Measurements from ENCODE around the gene DENND1A. TPM values are rescaled to one million over a fixed set of nuclear protein-coding genes. Genes with fewer than 3 reads are reported as not detected.
A peak's percentile ranks its signal among the peaks of the same experiment; 100 is the strongest.
"Not testable (repeated sequence)": the region's sequence is repeated elsewhere in the genome, so short reads cannot be mapped to it uniquely, and the experiment has no call there.

DENND1A gene
- total RNA-seq, 1 donor from 2014 or later = 11.3 TPM

- no peak for DNase-seq
Observed at GRCh38 chr9:123948286-123948685, 18.4 kb upstream of the DENND1A start.

- DNase-seq = no peak
Observed at GRCh38 chr9:123947326-123947725, 17.4 kb upstream of the DENND1A start.

GRCh38 chr9:123946101-123946821 lies 16.3 kb upstream of the DENND1A start:
- DNase-seq = no peak

GRCh38 chr9:123945532-123945931 lies 15.6 kb upstream of the DENND1A start:
- DNase-seq = peak; percentile 39

GRCh38 chr9:123944464-123944863 lies 14.5 kb upstream of the DENND1A start:
- DNase-seq = not testable (repeated sequence)

- DNase-seq = no peak
Observed at GRCh38 chr9:123943671-123944070, 13.7 kb upstream of the DENND1A start.

- DNase-seq = no peak
Observed at GRCh38 chr9:123942542-123942941, 12.6 kb upstream of the DENND1A start.

GRCh38 chr9:123941524-123942070 lies 11.7 kb upstream of the DENND1A start:
- DNase-seq = peak; percentile 67

- no peak for DNase-seq
Observed at GRCh38 chr9:123940721-123941523, 11.0 kb upstream of the DENND1A start.

GRCh38 chr9:123938401-123938800 lies 8.5 kb upstream of the DENND1A start:
- DNase-seq = no peak

- DNase-seq = not testable (repeated sequence)
Observed at GRCh38 chr9:123936575-123936974, 6.6 kb upstream of the DENND1A start.

GRCh38 chr9:123933440-123934212 lies 3.7 kb upstream of the DENND1A start:
- no peak for DNase-seq

- no peak for DNase-seq
Observed at GRCh38 chr9:123929177-123929869, 603 bp downstream of the DENND1A start.

- no peak for DNase-seq
Observed at GRCh38 chr9:123928533-123929176, 1.3 kb downstream of the DENND1A start.

- peak; percentile 20 for DNase-seq
Observed at GRCh38 chr9:123927625-123928532, 2.0 kb downstream of the DENND1A start.

- DNase-seq = no peak
Observed at GRCh38 chr9:123926941-123927340, 3.0 kb downstream of the DENND1A start.

GRCh38 chr9:123925819-123926218 lies 4.1 kb downstream of the DENND1A start:
- DNase-seq = no peak

- DNase-seq = no peak
Observed at GRCh38 chr9:123925161-123925560, 4.8 kb downstream of the DENND1A start.

- no peak for DNase-seq
Observed at GRCh38 chr9:123924727-123925126, 5.2 kb downstream of the DENND1A start.

GRCh38 chr9:123923884-123924283 lies 6.0 kb downstream of the DENND1A start:
- DNase-seq = no peak

Data from skin of body (tissue), 2 donors.